Thoracic aorta (tissue), 2 donors: ENCODE results near the gene DOLPP1. TPM values are rescaled to one million over a fixed set of nuclear protein-coding genes. Genes with fewer than 3 reads are reported as not detected.
"Not testable (repeated sequence)": the region's sequence is repeated elsewhere in the genome, so short reads cannot be mapped to it uniquely, and the experiment has no call there.

ENCODE experiments used
- ATAC-seq: fragments of 150-250 bp; one replicate; pipeline ENCODE4 v1.8.0; 2017; ENCODE audit warnings: low read depth; ENCODE audit not compliant: insufficient number of reproducible peaks, low FRiP score
- DNase-seq: peaks from one replicate; pipeline ENCODE4 v3.0.0-alpha.2; 2020; ENCODE audit warnings: low spot score
- H3K27ac ChIP-seq, 2 donors: fragments of 200-600 bp; sonication (generic); 1 replicate in 1 of 2; 2 replicates in 1 of 2; pipeline ENCODE4 v1.5.1; 2016; ENCODE audit warnings: mild to moderate bottlenecking in 2 of 2, moderate library complexity in 2 of 2
- H3K27me3 ChIP-seq: fragments of 200-600 bp; sonication (generic); replicated peaks from 2 replicates; pipeline ENCODE4 v1.6.0; 2016; ENCODE audit warnings: mild to moderate bottlenecking; ENCODE audit not compliant: insufficient read depth
- H3K36me3 ChIP-seq: fragments of 200-600 bp; sonication (generic); one replicate; pipeline ENCODE4 v1.5.1; 2016
- H3K4me1 ChIP-seq, 2 donors: fragments of 200-600 bp; sonication (generic); 1 replicate in 1 of 2; 2 replicates in 1 of 2; pipeline versions ENCODE4 v1.5.1 to v1.6.0; 2016; ENCODE audit warnings: low read depth in 2 of 2, mild to moderate bottlenecking in 1 of 2; ENCODE audit not compliant: control insufficient read depth in 1 of 2
- H3K4me3 ChIP-seq: fragments of 200-600 bp; sonication (generic); 2 replicates; pipeline ENCODE4 v1.5.1; 2016; ENCODE audit warnings: mild to moderate bottlenecking
- H3K9me3 ChIP-seq: fragments of 200-600 bp; sonication (generic); 2 replicates; pipeline ENCODE4 v1.5.1; 2016
- CTCF ChIP-seq: fragments of 200-600 bp; sonication (generic); IDR thresholded peaks from one replicate; pipeline ENCODE4 v1.5.1; 2019; ENCODE audit warnings: antibody characterized with exemption
- total RNA-seq, 2 donors: library from RNA; depleted of rRNA; stranded (reverse); fragments of >200 nt; gene quantifications; one replicate each; pipeline versions ENCODE4 v1.1.0 to v1.2.3, GENCODE V29; 2016

The DOLPP1 gene
- total RNA-seq, 2 donors from 2014 or later: 3.4 to 9.7 TPM

DNA sequence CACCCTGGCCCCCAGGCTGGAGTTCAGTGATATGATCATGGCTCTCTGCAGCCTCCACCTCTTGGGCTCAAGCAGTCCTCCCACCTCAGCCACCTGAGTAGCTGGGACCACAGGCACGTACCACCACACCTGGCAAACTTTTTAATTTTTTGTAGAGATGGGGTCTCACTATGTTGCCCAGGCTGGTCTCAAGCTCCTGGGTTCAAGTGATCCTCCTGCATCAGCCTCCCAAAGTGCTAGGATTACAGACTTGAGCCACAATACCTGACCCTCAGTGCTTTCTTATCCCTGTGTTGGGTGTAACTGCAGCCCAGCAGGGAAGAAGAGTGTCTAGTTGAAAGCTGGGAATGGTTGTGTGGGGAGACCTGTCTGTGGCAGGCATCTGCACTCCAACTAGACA is 41.2 kb downstream of the DOLPP1 start:
- no peak overlapping the region for H3K4me3 ChIP-seq
- no peaks in the 10 kb centered on the region for H3K27me3 ChIP-seq
- H3K4me1 ChIP-seq: no peaks in the 10 kb centered on the region
- no peaks in the 10 kb centered on the region for H3K9me3 ChIP-seq
- no peak for TF ChIP-seq CTCF
- ATAC-seq (no peak), DNase-seq (no peak)
- no peak overlapping the region for H3K27ac ChIP-seq
- peaks cover 19% of the 10 kb centered on the region for H3K36me3 ChIP-seq

DNA sequence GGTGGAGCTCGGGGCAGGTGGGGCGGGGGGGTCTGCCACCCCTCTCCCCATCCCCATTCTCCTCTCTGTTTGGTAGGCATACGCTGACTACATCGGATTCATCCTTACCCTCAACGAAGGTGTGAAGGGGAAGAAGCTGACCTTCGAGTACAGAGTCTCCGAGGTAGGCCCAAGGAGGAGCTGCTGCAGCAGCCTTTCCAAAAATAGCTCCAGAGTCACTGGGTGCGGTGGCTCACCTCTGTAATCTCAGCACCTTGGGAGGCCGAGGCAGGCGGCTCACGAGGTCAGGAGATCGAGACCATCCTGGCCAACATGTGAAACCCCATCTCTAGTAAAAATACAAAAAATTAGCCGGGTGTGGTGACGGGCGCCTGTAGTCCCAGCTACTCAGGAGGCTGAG is 42.1 kb downstream of the DOLPP1 start:
- H3K4me1 ChIP-seq, H3K27me3 ChIP-seq, H3K27ac ChIP-seq, DNase-seq, H3K4me3 ChIP-seq, ATAC-seq, H3K9me3 ChIP-seq: not testable (repeated sequence)
- H3K36me3 ChIP-seq: peaks cover 19% of the 10 kb centered on the region

GRCh38 chr9:129124506-129125069 is 43.7 kb downstream of the DOLPP1 start:
- Histone ChIP-seq H3K27ac (no peak overlapping the region), H3K4me1 (no peaks in the 10 kb centered on the region), H3K36me3 (peaks cover 19% of the 10 kb centered on the region), H3K27me3 (no peaks in the 10 kb centered on the region), H3K4me3 (no peak overlapping the region), H3K9me3 (no peaks in the 10 kb centered on the region)
- TF ChIP-seq CTCF: no peak
- no peak for DNase-seq
- no peak for ATAC-seq

DNA sequence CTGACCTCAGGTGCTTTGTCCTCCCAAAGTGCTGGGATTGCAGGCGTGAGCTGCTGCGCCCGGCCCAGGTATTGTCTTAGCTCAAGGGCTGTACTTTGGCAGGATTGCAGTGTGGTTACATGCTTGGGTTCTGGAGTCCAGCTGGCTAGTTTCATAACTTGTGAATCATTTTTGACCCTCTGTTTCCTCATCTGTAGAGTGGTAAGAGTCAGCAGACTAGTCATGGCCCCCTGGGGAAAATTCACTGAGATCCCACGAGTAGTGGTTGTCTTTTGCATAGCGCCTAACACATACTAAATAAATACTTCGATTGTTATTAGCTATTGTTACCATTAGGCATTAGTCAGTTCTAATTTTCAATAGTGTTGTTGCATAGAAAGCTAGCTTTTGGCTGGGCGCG is 44.6 kb downstream of the DOLPP1 start:
- Histone ChIP-seq H3K36me3 (peaks cover 18% of the 10 kb centered on the region), H3K4me1 (no peaks in the 10 kb centered on the region), H3K4me3 (no peak overlapping the region), H3K27me3 (no peaks in the 10 kb centered on the region), H3K27ac (no peak overlapping the region), H3K9me3 (no peaks in the 10 kb centered on the region)
- DNase-seq: no peak
- ATAC-seq: no peak
- no peak for TF ChIP-seq CTCF

- DNase-seq (no peak), ATAC-seq (no peak)
- no peak overlapping the region for H3K27ac ChIP-seq
- H3K4me1 ChIP-seq: no peaks in the 10 kb centered on the region
- no peak for TF ChIP-seq CTCF
- H3K4me3 ChIP-seq: no peak overlapping the region
- H3K36me3 ChIP-seq: peaks cover 3% of the 10 kb centered on the region
- no peaks in the 10 kb centered on the region for H3K27me3 ChIP-seq
- H3K9me3 ChIP-seq: no peaks in the 10 kb centered on the region
Measured at GRCh38 chr9:129126749-129127618, 46.1 kb downstream of the DOLPP1 start.
